Suprapubic skin (tissue), 4 donors: Measurements from ENCODE around the gene LRRC18. TPM values are rescaled to one million over a fixed set of nuclear protein-coding genes. Genes with fewer than 3 reads are reported as not detected.
A peak's percentile ranks its signal among the peaks of the same experiment; 100 is the strongest.

Experiments used
- DNase-seq, 2 donors: peaks; one replicate each; pipeline ENCODE4 v3.0.0-alpha.2; 2019; ENCODE audit warnings: low spot score in 2 of 2
- H3K27ac ChIP-seq: fragments of 200-600 bp; sonication (generic); one replicate; pipeline ENCODE4 v1.5.1; 2019
- H3K27me3 ChIP-seq: fragments of 200-600 bp; sonication (generic); one replicate; pipeline ENCODE4 v1.5.1; 2019
- H3K36me3 ChIP-seq: fragments of 200-600 bp; sonication (generic); one replicate; pipeline ENCODE4 v1.5.1; 2019
- H3K4me1 ChIP-seq: fragments of 200-600 bp; sonication (generic); one replicate; pipeline ENCODE4 v1.5.1; 2019
- H3K4me3 ChIP-seq: fragments of 200-600 bp; sonication (generic); one replicate; pipeline ENCODE4 v1.5.1; 2019; ENCODE audit warnings: mild to moderate bottlenecking
- H3K9me3 ChIP-seq: fragments of 200-600 bp; sonication (generic); one replicate; pipeline ENCODE4 v1.5.1; 2019
- EP300 ChIP-seq: sonication (generic); formaldehyde crosslinking; IDR thresholded peaks from one replicate; pipeline ENCODE4 v1.6.1; 2017; ENCODE audit warnings: antibody characterized with exemption
- POLR2A ChIP-seq, 2 donors: fragments of 450-650 bp; IDR thresholded peaks; one replicate each; pipeline ENCODE4 v1.6.1; 2017; ENCODE audit warnings: antibody characterized with exemption in 2 of 2, mild to moderate bottlenecking in 2 of 2, moderate library complexity in 2 of 2
- POLR2AphosphoS5 ChIP-seq, 3 donors: sonication (generic); formaldehyde crosslinking; IDR thresholded peaks; one replicate each; pipeline ENCODE4 v1.6.1; 2017; ENCODE audit warnings: antibody characterized with exemption in 3 of 3
- WGBS: methylation state at CpG from one replicate; pipeline ENCODE4 v1.1.5; 2018; 5-methylcytosine and 5-hydroxymethylcytosine counted together
- total RNA-seq, 4 donors: library from RNA; depleted of rRNA; stranded (reverse); fragments of >200 nt; gene quantifications; one replicate each; pipeline ENCODE4 v1.1.0, GENCODE V29; 2016
- TF ChIP-seq, protein P1 (sequence below), 2 donors: fragments of 200-600 bp in 1 of 2; fragments of 450-650 bp in 1 of 2; sonication (generic) in 1 of 2; IDR thresholded peaks; one replicate each; pipeline ENCODE4 v1.5.1; 2016 to 2019; ENCODE audit warnings: antibody characterized with exemption in 2 of 2, mild to moderate bottlenecking in 1 of 2, moderate library complexity in 1 of 2

LRRC18 gene
- total RNA-seq, 4 donors from 2014 or later = not detected

DNA sequence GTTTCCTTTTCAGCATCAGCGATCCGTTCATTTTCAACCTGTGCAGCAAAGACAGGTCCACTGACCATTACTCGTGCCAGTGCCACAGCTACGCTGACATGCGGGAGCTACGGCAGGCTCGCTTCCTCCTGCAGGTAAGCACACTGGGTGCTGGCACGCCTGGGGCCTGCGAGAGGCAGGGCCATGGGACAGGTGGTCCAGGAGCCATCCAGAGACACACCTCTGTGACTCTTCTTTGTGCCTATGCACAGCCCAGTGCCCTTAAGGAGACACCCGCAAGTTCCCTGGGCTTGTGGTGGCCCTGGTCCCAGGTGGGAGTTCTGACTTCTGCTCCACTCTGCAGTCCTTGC lies 42.2 kb downstream of the LRRC18 start:
- H3K4me3 ChIP-seq = no peak overlapping the region
- H3K9me3 ChIP-seq = no peaks in the 10 kb centered on the region
- WGBS = 85% methylated on average over 10 of the region's 10 CpGs
- H3K27me3 ChIP-seq = no peaks in the 10 kb centered on the region
- no peak for TF ChIP-seq EP300
- TF ChIP-seq POLR2AphosphoS5 (IDR thresholded peaks at IDR 0.05) = no peak
- TF ChIP-seq POLR2A (IDR thresholded peaks at IDR 0.05) = no peak
- TF ChIP-seq, protein P1, sequence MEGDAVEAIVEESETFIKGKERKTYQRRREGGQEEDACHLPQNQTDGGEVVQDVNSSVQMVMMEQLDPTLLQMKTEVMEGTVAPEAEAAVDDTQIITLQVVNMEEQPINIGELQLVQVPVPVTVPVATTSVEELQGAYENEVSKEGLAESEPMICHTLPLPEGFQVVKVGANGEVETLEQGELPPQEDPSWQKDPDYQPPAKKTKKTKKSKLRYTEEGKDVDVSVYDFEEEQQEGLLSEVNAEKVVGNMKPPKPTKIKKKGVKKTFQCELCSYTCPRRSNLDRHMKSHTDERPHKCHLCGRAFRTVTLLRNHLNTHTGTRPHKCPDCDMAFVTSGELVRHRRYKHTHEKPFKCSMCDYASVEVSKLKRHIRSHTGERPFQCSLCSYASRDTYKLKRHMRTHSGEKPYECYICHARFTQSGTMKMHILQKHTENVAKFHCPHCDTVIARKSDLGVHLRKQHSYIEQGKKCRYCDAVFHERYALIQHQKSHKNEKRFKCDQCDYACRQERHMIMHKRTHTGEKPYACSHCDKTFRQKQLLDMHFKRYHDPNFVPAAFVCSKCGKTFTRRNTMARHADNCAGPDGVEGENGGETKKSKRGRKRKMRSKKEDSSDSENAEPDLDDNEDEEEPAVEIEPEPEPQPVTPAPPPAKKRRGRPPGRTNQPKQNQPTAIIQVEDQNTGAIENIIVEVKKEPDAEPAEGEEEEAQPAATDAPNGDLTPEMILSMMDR (IDR thresholded peaks at IDR 0.05) = no peak
- H3K4me1 ChIP-seq = peaks cover 13% of the 10 kb centered on the region
- H3K27ac ChIP-seq = no peak overlapping the region
- H3K36me3 ChIP-seq = no peaks in the 10 kb centered on the region
- DNase-seq = peak in 1 of 2 donors; percentile 24

DNA sequence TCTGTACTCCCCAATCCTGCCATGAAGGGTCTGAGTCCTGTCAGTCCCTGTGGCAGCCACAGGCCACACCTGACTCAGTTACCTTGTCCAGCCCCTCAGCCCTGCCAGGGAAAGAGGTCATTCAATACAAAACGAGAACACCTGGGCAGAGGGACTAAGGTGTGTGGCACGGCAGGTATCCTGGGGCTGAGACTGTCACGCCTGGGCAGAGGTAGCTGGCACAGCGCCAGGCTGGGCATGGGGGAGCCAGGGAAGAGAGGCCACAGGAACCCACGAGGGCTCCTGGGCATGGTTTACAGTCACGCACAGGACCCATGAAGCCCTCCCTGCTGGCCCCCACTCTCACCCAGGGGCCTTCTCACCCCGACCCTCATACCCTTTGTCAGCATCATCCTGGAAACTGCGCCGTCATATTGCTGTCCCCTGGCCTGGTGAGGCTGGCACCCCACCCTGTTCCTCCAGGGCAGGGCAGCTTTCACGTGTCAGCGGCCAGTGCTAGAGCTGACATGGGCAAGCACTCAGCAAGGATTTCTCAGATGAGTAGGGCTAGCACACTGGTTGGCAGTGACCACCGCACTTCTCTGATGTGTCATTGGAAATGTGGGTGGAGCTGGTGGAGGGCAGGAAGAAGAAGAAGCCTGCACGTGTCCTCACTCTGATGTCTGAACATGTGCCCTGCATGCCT lies 42.7 kb downstream of the LRRC18 start:
- no peaks in the 10 kb centered on the region for H3K36me3 ChIP-seq
- DNase-seq = peak in 1 of 2 donors; percentile 62
- H3K27ac ChIP-seq = peak overlapping the region; percentile 79
- H3K4me3 ChIP-seq = no peak overlapping the region
- H3K27me3 ChIP-seq = no peaks in the 10 kb centered on the region
- 45% methylated on average over 6 of the region's 13 CpGs for WGBS
- TF ChIP-seq POLR2AphosphoS5 (IDR thresholded peaks at IDR 0.05) (no peak), EP300 (no peak), POLR2A (IDR thresholded peaks at IDR 0.05) (no peak)
- TF ChIP-seq, protein P1 (IDR thresholded peaks at IDR 0.05) = no peak
- H3K4me1 ChIP-seq = peaks cover 13% of the 10 kb centered on the region
- no peaks in the 10 kb centered on the region for H3K9me3 ChIP-seq

DNA sequence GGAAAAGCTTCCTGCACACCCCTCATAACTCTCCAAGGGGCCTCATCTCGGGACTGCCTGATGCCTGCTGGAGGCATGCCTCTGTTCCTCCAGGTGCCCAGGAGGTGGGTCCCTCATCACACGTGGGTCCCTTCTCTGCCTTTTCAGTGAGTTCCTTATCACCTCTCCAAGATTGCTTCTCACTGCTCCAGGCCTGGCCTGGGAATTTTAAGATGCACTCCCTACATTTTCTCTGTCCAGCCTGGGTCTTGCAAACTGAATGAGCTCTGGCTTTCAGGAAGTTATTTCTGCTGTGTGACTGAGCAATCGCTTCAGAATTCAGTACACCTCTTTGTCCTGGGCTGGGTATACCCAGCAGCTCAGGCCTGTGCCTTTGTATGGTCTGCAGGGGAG lies 43.8 kb downstream of the LRRC18 start:
- Histone ChIP-seq H3K4me3 (no peak overlapping the region), H3K27me3 (no peaks in the 10 kb centered on the region), H3K4me1 (peaks cover 13% of the 10 kb centered on the region), H3K36me3 (no peaks in the 10 kb centered on the region), H3K27ac (peak overlapping the region; percentile 79), H3K9me3 (no peaks in the 10 kb centered on the region)
- no peak for DNase-seq
- no peak for TF ChIP-seq EP300
- TF ChIP-seq POLR2AphosphoS5 (IDR thresholded peaks at IDR 0.05) = no peak
- TF ChIP-seq, protein P1 (IDR thresholded peaks at IDR 0.05) = no peak
- TF ChIP-seq POLR2A (IDR thresholded peaks at IDR 0.05) = no peak
- WGBS = 45% methylated on average over 3 of the region's 3 CpGs

DNA sequence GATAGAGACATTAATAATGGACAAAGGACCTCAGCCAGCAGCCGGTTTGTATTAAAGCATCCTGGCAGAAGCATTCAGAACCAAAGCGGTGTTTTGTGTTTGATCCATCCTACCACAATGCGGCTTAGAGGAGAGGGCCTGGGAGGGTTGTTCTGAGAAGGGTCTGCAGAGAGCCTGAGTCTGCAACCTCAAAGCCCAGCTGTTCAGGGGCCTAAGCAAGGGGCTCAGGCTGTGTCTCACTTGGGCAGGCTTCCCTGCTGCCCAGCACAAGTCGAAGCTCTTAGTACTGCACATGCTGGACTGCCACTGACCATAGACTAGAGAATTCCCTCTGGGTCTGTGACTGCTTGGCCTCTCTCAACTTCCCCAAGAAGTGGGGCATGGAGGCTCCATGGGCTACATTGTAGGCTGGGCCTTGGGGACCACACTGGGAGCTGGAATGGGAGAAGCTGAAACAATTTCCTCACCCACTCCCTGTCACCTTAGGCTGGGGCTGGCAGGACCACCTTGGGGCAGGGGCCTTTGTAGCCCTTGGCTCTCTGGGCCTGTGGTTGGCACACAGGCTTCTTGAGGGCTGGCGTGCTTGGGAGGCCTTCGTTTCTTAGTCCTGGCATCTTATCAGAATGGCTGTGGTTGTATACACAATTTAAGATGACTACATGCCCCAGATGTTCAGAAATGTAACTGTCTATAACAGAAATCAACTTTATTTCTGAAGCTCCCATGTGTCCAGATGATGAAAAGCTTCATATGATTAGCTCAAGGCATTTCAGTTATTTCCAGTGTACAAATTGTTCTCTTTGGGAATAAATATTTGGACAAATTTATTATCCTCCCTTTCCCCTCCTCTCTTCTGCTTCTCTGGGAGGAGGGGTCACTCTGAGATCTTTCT lies 44.5 kb downstream of the LRRC18 start:
- no peaks in the 10 kb centered on the region for H3K27me3 ChIP-seq
- H3K4me1 ChIP-seq = peaks cover 13% of the 10 kb centered on the region
- peak overlapping the region; percentile 79 for H3K27ac ChIP-seq
- H3K4me3 ChIP-seq = no peak overlapping the region
- 77% methylated on average over 4 of the region's 6 CpGs for WGBS
- TF ChIP-seq POLR2AphosphoS5 (IDR thresholded peaks at IDR 0.05) = no peak
- TF ChIP-seq EP300 = no peak
- TF ChIP-seq POLR2A (IDR thresholded peaks at IDR 0.05) = no peak
- TF ChIP-seq, protein P1 (IDR thresholded peaks at IDR 0.05) = no peak
- DNase-seq = peak in 1 of 2 donors; percentile 39
- no peaks in the 10 kb centered on the region for H3K36me3 ChIP-seq
- H3K9me3 ChIP-seq = no peaks in the 10 kb centered on the region
